ENCODE measurements around the gene NUMA1. TPM values are rescaled to one million over a fixed set of nuclear protein-coding genes. Genes with fewer than 3 reads are reported as not detected.

Gene NUMA1
- 247 and 272 TPM in 2 replicates for total RNA-seq

GRCh38 chr11:72080326-72081183, at the start of gene NUMA1, which contains the start of gene LRRC51:
TSS of gene NUMA1 (minus strand) at chr11:72080542. CDS start at chr11:72035943, 44,599 bp downstream.
TSS of gene LRRC51 (plus strand) at chr11:72080850. CDS start at chr11:72089084, 8,234 bp downstream.

GRCh38 chr11:72112143-72112977, 32.0 kb upstream of the NUMA1 start, which contains the start of gene ANAPC15:
TSS of gene ANAPC15 (minus strand) at chr11:72112695. CDS start at chr11:72111276, 1,419 bp downstream.

GRCh38 chr11:72105888-72106287, 25.5 kb upstream of the NUMA1 start, which contains the start of gene TOMT:
TSS of gene TOMT (plus strand) at chr11:72105924. CDS start at chr11:72105952, 28 bp downstream.

GRCh38 chr11:72102946-72103753, 22.8 kb upstream of the NUMA1 start, which contains the start of gene LAMTOR1:
TSS of gene LAMTOR1 (minus strand) at chr11:72103297. CDS start at chr11:72103224, 73 bp downstream.

GRCh38 chr11:71998649-71999310, 81.6 kb downstream of the NUMA1 start, which contains the start of gene IL18BP:
TSS of gene IL18BP (plus strand) at chr11:71998909. CDS start at chr11:71999985, 1,076 bp downstream.

Small RNAs within 50 kb of the gene (small RNA-seq; reads per million reads assigned to genes)
- gene MIR3165 (not detected), gene RNU6-72P (not detected)

Other genes with a start within 250 kb of the NUMA1 start
- not detected in 2 replicates for gene DEFB108B, start 247.3 kb downstream of the NUMA1 start, total RNA-seq
- not detected in 2 replicates for gene DEFB131B, start 202.1 kb downstream of the NUMA1 start, total RNA-seq
- gene XNDC1N, start 151.9 kb downstream of the NUMA1 start, total RNA-seq, result 5.6 and 10.4 TPM in 2 replicates
- 32.7 and 33.3 TPM in 2 replicates for gene RNF121, start 151.5 kb downstream of the NUMA1 start, total RNA-seq
- gene IL18BP, start 81.6 kb downstream of the NUMA1 start, total RNA-seq, result 2.9 and 3.9 TPM in 2 replicates
- gene LRRC51, start 308 bp upstream of the NUMA1 start, total RNA-seq, result 6.0 and 6.3 TPM in 2 replicates
- gene LAMTOR1, start 22.8 kb upstream of the NUMA1 start, total RNA-seq, result 113 and 119 TPM in 2 replicates
- not detected in 2 replicates for gene TOMT, start 25.4 kb upstream of the NUMA1 start, total RNA-seq
- 11.4 and 18.0 TPM in 2 replicates for gene ANAPC15, start 32.2 kb upstream of the NUMA1 start, total RNA-seq
- gene FOLR3, start 55.2 kb upstream of the NUMA1 start, total RNA-seq, result 0.49 TPM in 1 of 2 replicates, not detected in the other
- gene FOLR1, start 111.6 kb upstream of the NUMA1 start, total RNA-seq, result 0.24 and 0.32 TPM in 2 replicates
- gene FOLR2, start 136.3 kb upstream of the NUMA1 start, total RNA-seq, result not detected in 2 replicates
- gene INPPL1, start 144.2 kb upstream of the NUMA1 start, total RNA-seq, result 108 and 141 TPM in 2 replicates
- not detected in 2 replicates for gene PHOX2A, start 163.6 kb upstream of the NUMA1 start, total RNA-seq

Measured in hair follicle dermal papilla cell (primary cell).